NOMO-1 treated with dmso at 0.1 percent for 144 hours (cell line): ENCODE data around the gene SCARF2.

ENCODE experiments used
- DNase-seq: peaks from one replicate; lab custom pipeline; 2025; ENCODE audit not compliant: unreplicated experiment; lab: John Stamatoyannopoulos, UW

Gene SCARF2

GRCh38 chr22:20440637-20441591, 3.3 kb upstream of the SCARF2 start:
- DNase-seq, result no peak

DNA sequence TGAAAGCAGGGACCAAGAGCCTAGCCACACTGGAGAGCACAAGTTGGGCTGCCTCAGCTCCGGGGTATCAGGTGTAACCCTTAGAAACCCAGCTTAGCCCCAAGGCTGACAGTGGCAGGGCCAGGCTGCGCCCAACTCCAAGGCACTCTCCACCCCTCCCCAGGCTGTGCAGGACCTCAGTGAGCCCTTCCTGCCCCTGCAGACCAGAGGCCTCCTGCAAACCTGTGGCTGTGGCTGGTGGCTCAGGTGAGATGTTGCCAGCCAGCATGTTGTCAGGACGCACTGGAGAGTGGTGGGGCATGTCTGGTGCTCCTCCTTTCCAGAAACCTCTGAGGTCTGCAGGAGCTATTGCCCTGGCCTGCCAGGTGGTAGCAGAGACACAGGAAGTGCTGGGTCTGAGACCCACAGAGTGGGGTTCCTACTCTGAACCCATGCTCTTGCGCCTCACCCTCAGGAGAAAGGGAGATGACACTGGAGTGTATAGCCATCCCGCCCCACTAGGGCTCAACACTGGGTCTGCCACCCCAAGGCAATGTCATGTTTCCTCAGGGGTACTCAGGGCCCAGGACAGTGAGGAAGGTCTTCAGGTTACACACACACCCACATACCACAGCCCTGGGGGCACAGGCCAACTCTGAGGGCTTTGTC, 2.4 kb upstream of the SCARF2 start:
- DNase-seq, result no peak

DNA sequence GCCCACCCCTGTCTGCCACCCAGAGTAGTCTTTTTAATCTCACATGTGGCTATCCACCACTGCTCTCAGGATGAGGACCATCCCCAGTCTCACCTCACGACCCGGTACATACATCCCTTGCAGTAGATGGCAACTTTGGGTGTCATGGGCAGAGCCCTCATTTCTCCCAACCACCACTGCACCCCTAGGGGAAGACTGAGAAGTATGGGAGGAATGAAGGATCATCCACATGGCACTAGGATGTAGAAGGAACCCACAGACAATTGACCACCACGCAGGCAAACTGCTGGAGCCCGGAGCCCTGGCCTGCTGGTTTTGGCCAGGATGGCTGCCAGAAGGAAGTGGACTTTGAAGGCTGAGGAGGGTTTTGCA, 1.9 kb upstream of the SCARF2 start:
- DNase-seq, result no peak

DNA sequence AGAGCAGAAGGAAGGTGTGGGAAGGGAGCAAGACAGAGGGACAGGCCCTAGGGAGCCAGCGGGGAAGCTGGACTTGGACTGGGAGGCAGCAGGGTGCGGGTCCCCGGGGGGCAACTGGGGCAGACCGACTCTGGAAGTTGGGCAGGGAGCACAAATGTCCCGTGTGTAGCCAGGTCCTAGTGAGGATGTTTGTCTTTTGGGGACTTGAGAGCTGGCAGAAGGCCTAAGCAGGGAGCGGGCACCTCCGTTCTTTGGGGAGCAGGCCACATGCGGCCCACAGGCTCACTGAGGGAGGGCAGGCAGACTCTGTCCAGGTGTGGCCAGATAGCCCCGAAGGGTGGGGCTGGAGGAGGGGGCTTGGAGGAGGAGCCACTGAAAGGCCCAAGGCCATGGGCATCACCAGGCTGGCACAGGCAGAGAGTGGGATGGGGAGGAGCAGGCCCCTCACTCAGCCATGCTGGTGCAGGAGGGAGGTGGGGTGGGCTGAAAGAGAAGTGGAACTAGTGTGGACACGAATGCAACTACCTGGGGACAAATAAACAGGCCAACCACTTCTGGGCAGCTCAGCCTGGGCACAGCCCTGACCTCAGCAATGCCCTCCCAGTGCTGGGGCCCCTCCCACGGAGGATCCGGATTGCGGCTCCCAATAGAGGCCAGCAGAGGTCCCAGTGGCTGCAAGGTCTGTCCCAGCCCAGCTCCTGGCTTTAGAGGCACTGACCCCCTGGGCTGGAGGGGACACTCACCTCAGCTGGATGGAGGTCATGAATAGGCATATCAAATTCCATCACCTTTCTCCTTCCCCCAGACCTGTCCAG, 1.3 kb upstream of the SCARF2 start:
- DNase-seq, result no peak

DNA sequence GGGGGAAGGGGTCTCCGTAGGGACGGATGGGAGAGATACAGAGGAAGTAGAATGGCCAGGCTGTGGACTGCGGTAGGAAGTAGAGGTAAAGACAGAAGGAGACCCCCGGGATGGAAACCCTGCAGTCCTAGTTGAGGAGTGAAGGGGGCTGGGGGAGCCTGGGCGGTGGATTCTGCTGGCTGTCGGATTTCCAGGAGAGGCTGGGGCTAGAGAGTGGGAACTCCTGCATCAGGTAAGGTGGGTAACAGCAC, 727 bp upstream of the SCARF2 start:
- no peak for DNase-seq

GRCh38 chr22:20436768-20437612, 635 bp downstream of the SCARF2 start:
- DNase-seq, result no peak

DNA sequence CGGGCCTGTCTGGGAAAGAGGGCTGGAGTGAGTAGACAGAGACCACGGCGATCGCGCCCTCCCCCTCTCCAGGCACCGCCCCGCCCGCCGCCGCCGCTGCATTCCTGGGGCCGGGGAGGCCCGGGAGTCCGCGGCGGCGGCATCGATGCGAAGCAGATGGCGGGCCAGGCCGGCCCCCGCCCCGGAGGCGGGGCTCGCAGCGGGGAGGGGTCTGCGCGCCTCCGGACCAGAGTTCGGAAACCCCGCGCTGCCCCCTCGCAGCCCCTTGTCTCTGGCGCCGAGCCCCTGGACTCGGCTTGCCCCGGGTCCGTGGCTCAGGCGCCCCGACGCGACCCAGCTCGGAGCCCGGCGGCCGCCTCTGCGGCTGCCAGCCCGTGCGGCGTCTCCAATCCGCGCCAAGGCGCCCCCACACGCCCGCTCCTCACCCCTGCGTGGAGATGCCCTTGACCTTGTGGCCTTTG, 1.3 kb downstream of the SCARF2 start:
- DNase-seq, result no peak

DNA sequence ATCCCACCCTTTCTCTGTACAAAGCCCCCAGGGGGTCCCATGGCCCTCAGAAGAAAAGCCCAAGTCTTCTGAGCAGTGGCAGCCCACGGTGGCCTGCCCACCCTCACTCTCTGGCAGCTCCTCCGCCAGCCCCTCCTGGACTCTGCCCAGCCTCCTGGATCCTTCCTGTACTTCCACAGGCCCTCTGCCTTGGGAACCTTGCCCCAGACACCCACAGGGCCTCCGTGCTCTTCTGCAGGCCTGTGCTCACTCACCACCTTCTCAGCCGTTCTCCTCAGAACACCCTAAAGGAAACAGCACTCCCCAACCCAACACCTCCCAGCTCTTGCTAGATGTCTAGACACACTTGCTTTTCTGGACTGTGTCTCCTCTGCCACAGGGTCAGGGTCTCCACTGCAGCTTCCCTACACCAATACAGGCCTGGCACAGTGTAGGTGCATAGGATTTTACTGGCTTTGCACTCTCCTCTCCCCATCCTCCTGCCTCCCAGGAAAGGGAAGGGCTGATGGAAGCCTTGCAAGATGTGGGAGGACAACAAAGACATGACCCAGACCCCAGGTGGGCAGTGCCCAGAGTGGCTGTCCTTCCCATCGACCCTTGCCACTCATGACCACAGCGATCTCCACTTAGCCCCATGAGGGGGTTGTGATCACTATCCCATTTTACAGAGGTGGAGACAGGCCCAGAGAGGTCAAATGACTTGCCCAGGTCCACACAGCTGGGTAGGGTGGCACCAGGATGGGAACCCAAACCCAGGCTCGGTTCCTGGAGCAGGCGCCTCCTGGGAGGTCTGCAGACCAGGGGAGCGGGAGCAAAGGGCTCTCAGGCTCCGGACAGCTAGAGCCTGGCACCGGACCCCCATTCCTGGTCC, 2.0 kb downstream of the SCARF2 start:
- no peak for DNase-seq

DNA sequence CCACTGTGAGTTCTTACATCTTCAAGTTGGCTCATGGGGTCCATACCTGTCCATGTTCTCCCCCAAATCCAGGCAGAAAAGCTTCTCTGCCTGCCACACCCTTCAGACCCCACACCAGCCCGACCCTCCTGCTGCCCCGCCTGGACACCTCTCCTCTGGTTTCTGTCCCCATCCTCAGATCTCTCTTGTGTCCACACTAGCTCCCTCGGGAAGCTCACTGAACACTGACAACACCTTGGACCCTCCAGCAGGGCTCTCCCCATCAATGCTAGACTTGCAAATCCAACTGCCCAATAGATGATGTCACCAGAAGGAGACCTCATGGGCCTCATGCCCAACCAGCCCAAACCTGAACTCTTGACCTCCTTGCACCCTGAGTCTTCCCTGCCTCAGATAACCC, 2.9 kb downstream of the SCARF2 start:
- no peak for DNase-seq

- no peak for DNase-seq
Measured at GRCh38 chr22:20434264-20434751, 3.3 kb downstream of the SCARF2 start.

- DNase-seq, result no peak
Measured at GRCh38 chr22:20433686-20434241, 3.9 kb downstream of the SCARF2 start.

GRCh38 chr22:20433191-20433590, 4.4 kb downstream of the SCARF2 start:
- no peak for DNase-seq

DNA sequence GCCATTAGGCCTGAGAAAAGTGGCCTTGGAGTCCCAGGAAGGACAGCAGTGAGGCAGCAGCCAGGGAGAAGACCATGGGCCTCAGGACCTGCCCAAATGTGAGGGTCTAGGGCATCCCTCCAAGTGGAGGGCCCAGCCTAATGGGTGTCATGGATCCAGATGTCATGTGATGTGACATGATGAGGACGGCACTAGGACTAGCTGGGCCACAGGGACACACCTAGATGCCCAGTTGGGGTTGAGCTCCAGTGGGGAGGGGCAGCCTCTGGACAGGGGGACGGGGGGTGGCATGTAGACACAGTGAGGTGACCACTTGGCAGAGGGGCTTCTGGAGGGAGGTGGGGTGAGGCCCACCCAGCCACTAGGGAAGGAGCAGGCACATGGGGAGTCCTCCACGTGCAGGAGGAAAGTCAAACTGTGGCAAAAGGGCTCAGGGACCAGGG, 5.4 kb downstream of the SCARF2 start:
- no peak for DNase-seq

- DNase-seq, result no peak
Measured at GRCh38 chr22:20431511-20432192, 6.0 kb downstream of the SCARF2 start.

- peak; percentile 40 for DNase-seq
Measured at GRCh38 chr22:20430720-20431510, 6.7 kb downstream of the SCARF2 start.

- no peak for DNase-seq
Measured at GRCh38 chr22:20430101-20430719, 7.4 kb downstream of the SCARF2 start.

- DNase-seq, result peak; percentile 35
Measured at GRCh38 chr22:20429254-20430100, 8.1 kb downstream of the SCARF2 start.
